SK-N-SH (cell line): ENCODE results near the gene LSM10.

Experiments
- EP300 ChIP-seq, 2 experiments: IDR thresholded peaks; 2 replicates each; pipeline versions ENCODE4 v1.4.0 to v1.6.1; 2012; ENCODE audit warnings: borderline replicate concordance in 1 of 2, low read depth in 1 of 2, low read length in 1 of 2
- JUND ChIP-seq: IDR thresholded peaks from 2 replicates; pipeline ENCODE4 v1.4.0; 2012
- MXI1 ChIP-seq: IDR thresholded peaks from 2 replicates; pipeline ENCODE4 v1.6.1; 2012; ENCODE audit warnings: mild to moderate bottlenecking, low read depth, low read length, improper control_type of control experiment
- SIN3A ChIP-seq: IDR thresholded peaks from 2 replicates; pipeline ENCODE4 v1.6.1; 2012; ENCODE audit warnings: low read depth, mild to moderate bottlenecking, low read length, moderate library complexity, borderline replicate concordance
- TAF1 ChIP-seq: IDR thresholded peaks from 2 replicates; pipeline ENCODE4 v1.6.1; 2012; ENCODE audit warnings: low read depth, mild to moderate bottlenecking, low read length, moderate library complexity, borderline replicate concordance
- ZBTB33 ChIP-seq: IDR thresholded peaks from 2 replicates; pipeline ENCODE4 v1.4.0; 2012; ENCODE audit warnings: low read depth, borderline replicate concordance
- TF ChIP-seq, protein P1 (sequence below): fragments of 200-600 bp; sonication (generic); IDR thresholded peaks from 2 replicates; pipeline ENCODE4 v1.6.1; 2017; ENCODE audit warnings: antibody characterized with exemption, mild to moderate bottlenecking, moderate library complexity
- TF ChIP-seq, protein P2 (sequence below): IDR thresholded peaks from 2 replicates; pipeline ENCODE4 v1.6.1; 2012; ENCODE audit warnings: mild to moderate bottlenecking, low read depth, low read length, moderate library complexity
- TF ChIP-seq, protein P3 (sequence below): IDR thresholded peaks from 2 replicates; pipeline ENCODE4 v1.4.0; 2012; ENCODE audit warnings: low read depth

- TF ChIP-seq ZBTB33 (no peak), JUND (no peak), EP300 (IDR thresholded peaks at IDR 0.05; ENCODE audit: borderline replicate concordance in 1 of 2, low read depth in 1 of 2, low read length in 1 of 2) (no peak), MXI1 (no peak), SIN3A (no peak), TAF1 (no peak)
- TF ChIP-seq, protein P1, sequence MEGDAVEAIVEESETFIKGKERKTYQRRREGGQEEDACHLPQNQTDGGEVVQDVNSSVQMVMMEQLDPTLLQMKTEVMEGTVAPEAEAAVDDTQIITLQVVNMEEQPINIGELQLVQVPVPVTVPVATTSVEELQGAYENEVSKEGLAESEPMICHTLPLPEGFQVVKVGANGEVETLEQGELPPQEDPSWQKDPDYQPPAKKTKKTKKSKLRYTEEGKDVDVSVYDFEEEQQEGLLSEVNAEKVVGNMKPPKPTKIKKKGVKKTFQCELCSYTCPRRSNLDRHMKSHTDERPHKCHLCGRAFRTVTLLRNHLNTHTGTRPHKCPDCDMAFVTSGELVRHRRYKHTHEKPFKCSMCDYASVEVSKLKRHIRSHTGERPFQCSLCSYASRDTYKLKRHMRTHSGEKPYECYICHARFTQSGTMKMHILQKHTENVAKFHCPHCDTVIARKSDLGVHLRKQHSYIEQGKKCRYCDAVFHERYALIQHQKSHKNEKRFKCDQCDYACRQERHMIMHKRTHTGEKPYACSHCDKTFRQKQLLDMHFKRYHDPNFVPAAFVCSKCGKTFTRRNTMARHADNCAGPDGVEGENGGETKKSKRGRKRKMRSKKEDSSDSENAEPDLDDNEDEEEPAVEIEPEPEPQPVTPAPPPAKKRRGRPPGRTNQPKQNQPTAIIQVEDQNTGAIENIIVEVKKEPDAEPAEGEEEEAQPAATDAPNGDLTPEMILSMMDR: no peak
- TF ChIP-seq, protein P2, sequence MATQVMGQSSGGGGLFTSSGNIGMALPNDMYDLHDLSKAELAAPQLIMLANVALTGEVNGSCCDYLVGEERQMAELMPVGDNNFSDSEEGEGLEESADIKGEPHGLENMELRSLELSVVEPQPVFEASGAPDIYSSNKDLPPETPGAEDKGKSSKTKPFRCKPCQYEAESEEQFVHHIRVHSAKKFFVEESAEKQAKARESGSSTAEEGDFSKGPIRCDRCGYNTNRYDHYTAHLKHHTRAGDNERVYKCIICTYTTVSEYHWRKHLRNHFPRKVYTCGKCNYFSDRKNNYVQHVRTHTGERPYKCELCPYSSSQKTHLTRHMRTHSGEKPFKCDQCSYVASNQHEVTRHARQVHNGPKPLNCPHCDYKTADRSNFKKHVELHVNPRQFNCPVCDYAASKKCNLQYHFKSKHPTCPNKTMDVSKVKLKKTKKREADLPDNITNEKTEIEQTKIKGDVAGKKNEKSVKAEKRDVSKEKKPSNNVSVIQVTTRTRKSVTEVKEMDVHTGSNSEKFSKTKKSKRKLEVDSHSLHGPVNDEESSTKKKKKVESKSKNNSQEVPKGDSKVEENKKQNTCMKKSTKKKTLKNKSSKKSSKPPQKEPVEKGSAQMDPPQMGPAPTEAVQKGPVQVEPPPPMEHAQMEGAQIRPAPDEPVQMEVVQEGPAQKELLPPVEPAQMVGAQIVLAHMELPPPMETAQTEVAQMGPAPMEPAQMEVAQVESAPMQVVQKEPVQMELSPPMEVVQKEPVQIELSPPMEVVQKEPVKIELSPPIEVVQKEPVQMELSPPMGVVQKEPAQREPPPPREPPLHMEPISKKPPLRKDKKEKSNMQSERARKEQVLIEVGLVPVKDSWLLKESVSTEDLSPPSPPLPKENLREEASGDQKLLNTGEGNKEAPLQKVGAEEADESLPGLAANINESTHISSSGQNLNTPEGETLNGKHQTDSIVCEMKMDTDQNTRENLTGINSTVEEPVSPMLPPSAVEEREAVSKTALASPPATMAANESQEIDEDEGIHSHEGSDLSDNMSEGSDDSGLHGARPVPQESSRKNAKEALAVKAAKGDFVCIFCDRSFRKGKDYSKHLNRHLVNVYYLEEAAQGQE: no peak
- TF ChIP-seq, protein P3, sequence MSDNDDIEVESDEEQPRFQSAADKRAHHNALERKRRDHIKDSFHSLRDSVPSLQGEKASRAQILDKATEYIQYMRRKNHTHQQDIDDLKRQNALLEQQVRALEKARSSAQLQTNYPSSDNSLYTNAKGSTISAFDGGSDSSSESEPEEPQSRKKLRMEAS: no peak
Observed at GRCh38 chr1:36380143-36380619, 17.5 kb downstream of the LSM10 start.
